ENCODE results near the gene SECTM1. TPM values are rescaled to one million over a fixed set of nuclear protein-coding genes. Genes with fewer than 3 reads are reported as not detected.

Gene SECTM1
- total RNA-seq, 2 experiments from 2014 or later: 18.3 to 18.5 TPM

GRCh38 chr17:82287868-82288801 is 45.4 kb downstream of the SECTM1 start:
- POLR2A ChIA-PET: interaction anchor here (1.3 kb wide), 1 partner anchor 59 kb away, joined by 3 read pairs; the partner anchor contains the start of gene SLC16A3
- Mint-ChIP-seq H3K27me3 (peaks cover 3% of the 10 kb centered on the region), H3K4me1 (peaks cover 25% of the 10 kb centered on the region), H3K9me3 (no peaks in the 10 kb centered on the region), H3K36me3 (ENCODE audit: low read depth) (no peaks in the 10 kb centered on the region), H3K27ac (no peak overlapping the region), H3K4me3 (no peak overlapping the region)
- CTCF ChIA-PET: no interaction called here
- DNase-seq: no peak

- H3K27ac Mint-ChIP-seq: no peak overlapping the region
- peaks cover 24% of the 10 kb centered on the region for H3K4me1 Mint-ChIP-seq
- CTCF ChIA-PET: no interaction called here
- H3K27me3 Mint-ChIP-seq: peaks cover 3% of the 10 kb centered on the region
- no peak overlapping the region for H3K4me3 Mint-ChIP-seq
- no peaks in the 10 kb centered on the region for H3K36me3 Mint-ChIP-seq (ENCODE audit: low read depth)
- POLR2A ChIA-PET: interaction anchor here (1.3 kb wide), 1 partner anchor 58 kb away, joined by 3 read pairs; the partner anchor contains the start of gene SLC16A3
- no peaks in the 10 kb centered on the region for H3K9me3 Mint-ChIP-seq
- DNase-seq: no peak
Observed at GRCh38 chr17:82287013-82287867, 46.3 kb downstream of the SECTM1 start.

DNA sequence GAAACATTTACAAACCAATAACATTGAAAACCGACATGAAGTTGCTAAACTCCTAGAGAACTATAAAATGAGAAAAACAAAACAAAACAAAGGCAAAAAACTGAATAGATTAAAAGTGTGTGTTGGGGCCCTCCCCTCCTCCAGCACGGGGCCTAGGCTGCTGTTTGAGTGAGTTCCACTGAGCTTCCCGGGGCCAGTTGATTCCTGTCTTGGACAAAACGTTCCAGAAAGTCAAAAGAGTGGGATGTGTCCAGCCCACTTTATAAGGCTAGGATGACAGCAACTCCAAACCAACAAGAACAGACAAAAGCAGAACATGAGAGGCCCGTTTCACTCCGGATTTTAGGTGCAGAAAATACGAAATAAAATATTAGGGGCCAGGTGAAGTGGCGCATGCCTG is 48.4 kb downstream of the SECTM1 start:
- Mint-ChIP-seq H3K36me3 (ENCODE audit: low read depth) (no peaks in the 10 kb centered on the region), H3K4me3 (no peak overlapping the region), H3K9me3 (no peaks in the 10 kb centered on the region), H3K27ac (no peak overlapping the region), H3K4me1 (peaks cover 32% of the 10 kb centered on the region), H3K27me3 (peaks cover 3% of the 10 kb centered on the region)
- CTCF ChIA-PET: no interaction called here
- POLR2A ChIA-PET: interaction anchor here (2.0 kb wide), 1 partner anchor 13 kb away, joined by 4 read pairs; no protein-coding TSS in a partner anchor
- DNase-seq: no peak

DNA sequence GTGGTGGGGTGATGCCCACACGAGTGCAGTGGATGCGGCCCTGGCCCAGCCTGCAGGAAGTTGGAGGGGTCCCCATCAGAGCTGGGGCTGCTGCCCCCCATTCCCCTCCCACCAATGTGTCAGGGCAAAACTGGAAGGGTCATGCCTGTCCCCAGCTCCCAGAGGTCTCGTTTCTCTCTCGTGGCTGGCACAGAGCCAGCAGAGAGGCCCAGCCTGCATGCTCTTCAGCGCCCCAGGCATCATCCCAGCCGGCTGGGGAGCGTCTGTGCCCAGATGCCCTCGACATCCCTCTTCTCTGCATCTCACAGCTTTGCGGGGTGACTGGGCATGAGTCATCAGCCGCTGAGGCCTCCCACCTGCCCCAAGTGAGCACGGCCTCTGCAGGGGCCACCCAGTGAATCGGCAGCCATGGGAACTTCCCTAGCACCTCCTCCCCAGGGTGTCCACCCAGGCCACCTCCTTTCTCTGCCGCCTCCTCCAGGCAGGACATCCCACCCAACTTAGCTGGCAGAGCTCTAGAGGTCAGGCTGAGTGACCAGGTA is 50.3 kb downstream of the SECTM1 start:
- peak; percentile 47 for DNase-seq
- Mint-ChIP-seq H3K27ac (no peak overlapping the region), H3K36me3 (ENCODE audit: low read depth) (no peaks in the 10 kb centered on the region), H3K27me3 (peaks cover 3% of the 10 kb centered on the region), H3K4me3 (no peak overlapping the region), H3K4me1 (peaks cover 32% of the 10 kb centered on the region), H3K9me3 (no peaks in the 10 kb centered on the region)
- ChIA-PET CTCF (interaction anchor here (1.4 to 1.5 kb wide), 2 partner anchors 14 to 55 kb away, joined by 4 to 6 read pairs; no protein-coding TSS in a partner anchor), POLR2A (interaction anchor here (0.8 to 2.9 kb wide), 6 partner anchors 9 to 174 kb away, joined by 3 to 36 read pairs (median 6); partner anchors contain the start of gene CSNK1D)

GRCh38 chr17:82282239-82283207 is 51.0 kb downstream of the SECTM1 start:
- H3K9me3 Mint-ChIP-seq: no peaks in the 10 kb centered on the region
- no peaks in the 10 kb centered on the region for H3K36me3 Mint-ChIP-seq (ENCODE audit: low read depth)
- H3K4me1 Mint-ChIP-seq: peaks cover 27% of the 10 kb centered on the region
- H3K27me3 Mint-ChIP-seq: peaks cover 3% of the 10 kb centered on the region
- no peak for DNase-seq
- no peak overlapping the region for H3K27ac Mint-ChIP-seq
- H3K4me3 Mint-ChIP-seq: no peak overlapping the region
- ChIA-PET POLR2A (interaction anchor here (0.8 to 2.9 kb wide), 5 partner anchors 9 to 175 kb away, joined by 3 to 36 read pairs (median 7); partner anchors contain the start of gene CSNK1D), CTCF (interaction anchor here (1.4 to 1.5 kb wide), 2 partner anchors 15 to 56 kb away, joined by 4 to 6 read pairs; no protein-coding TSS in a partner anchor)

- no peak overlapping the region for H3K27ac Mint-ChIP-seq
- no peaks in the 10 kb centered on the region for H3K36me3 Mint-ChIP-seq (ENCODE audit: low read depth)
- peak; percentile 31 for DNase-seq
- POLR2A ChIA-PET: interaction anchor here (1.7 to 2.9 kb wide), 2 partner anchors 9 to 11 kb away, joined by 7 to 36 read pairs; partner anchors contain the start of gene CSNK1D
- peaks cover 5% of the 10 kb centered on the region for H3K27me3 Mint-ChIP-seq
- no peaks in the 10 kb centered on the region for H3K9me3 Mint-ChIP-seq
- CTCF ChIA-PET: no interaction called here
- H3K4me1 Mint-ChIP-seq: peaks cover 27% of the 10 kb centered on the region
- no peak overlapping the region for H3K4me3 Mint-ChIP-seq
Observed at GRCh38 chr17:82281502-82282238, 51.9 kb downstream of the SECTM1 start.

DNA sequence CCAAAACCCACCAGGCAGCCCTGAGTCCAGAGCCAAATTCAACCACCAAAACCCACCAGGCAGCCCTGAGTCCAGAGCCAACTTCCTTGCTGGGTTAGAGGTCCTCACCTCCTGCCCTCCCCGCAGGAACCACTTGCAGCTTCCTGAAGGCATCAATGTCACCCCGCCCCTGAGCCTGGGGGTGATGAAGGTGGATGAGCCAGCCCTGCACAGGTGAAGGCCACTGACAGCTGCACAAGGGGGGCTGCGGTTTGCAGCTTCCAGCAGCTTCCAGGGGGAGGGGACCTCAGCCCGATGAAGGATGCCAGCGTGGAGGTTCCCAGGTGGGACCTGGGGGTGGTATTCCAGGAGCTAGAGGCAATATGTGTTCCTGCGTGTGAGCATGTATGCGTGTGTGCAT is 52.5 kb downstream of the SECTM1 start:
- peak; percentile 32 for DNase-seq
- no peak overlapping the region for H3K4me3 Mint-ChIP-seq
- POLR2A ChIA-PET: interaction anchor here (0.8 to 1.4 kb wide), 2 partner anchors 15 to 17 kb away, joined by 3 read pairs; no protein-coding TSS in a partner anchor

GRCh38 chr17:82280537-82280936 is 53.0 kb downstream of the SECTM1 start:
- Mint-ChIP-seq H3K27me3 (peaks cover 5% of the 10 kb centered on the region), H3K36me3 (ENCODE audit: low read depth) (no peaks in the 10 kb centered on the region), H3K9me3 (no peaks in the 10 kb centered on the region), H3K4me3 (no peak overlapping the region), H3K27ac (no peak overlapping the region), H3K4me1 (peaks cover 27% of the 10 kb centered on the region)
- ChIA-PET POLR2A (interaction anchor here (0.8 to 1.4 kb wide), 2 partner anchors 15 to 18 kb away, joined by 3 read pairs; no protein-coding TSS in a partner anchor), CTCF (interaction anchor here (0.6 kb wide), 1 partner anchor 40 kb away, joined by 3 read pairs; no protein-coding TSS in a partner anchor)
- no peak for DNase-seq

More for the DNA sequence above, 52.5 kb downstream of the SECTM1 start:
- peaks cover 27% of the 10 kb centered on the region for H3K4me1 Mint-ChIP-seq
- H3K27me3 Mint-ChIP-seq: peaks cover 5% of the 10 kb centered on the region
- H3K27ac Mint-ChIP-seq: no peak overlapping the region
- H3K36me3 Mint-ChIP-seq (ENCODE audit: low read depth): no peaks in the 10 kb centered on the region
- CTCF ChIA-PET: no interaction called here
- no peaks in the 10 kb centered on the region for H3K9me3 Mint-ChIP-seq

DNA sequence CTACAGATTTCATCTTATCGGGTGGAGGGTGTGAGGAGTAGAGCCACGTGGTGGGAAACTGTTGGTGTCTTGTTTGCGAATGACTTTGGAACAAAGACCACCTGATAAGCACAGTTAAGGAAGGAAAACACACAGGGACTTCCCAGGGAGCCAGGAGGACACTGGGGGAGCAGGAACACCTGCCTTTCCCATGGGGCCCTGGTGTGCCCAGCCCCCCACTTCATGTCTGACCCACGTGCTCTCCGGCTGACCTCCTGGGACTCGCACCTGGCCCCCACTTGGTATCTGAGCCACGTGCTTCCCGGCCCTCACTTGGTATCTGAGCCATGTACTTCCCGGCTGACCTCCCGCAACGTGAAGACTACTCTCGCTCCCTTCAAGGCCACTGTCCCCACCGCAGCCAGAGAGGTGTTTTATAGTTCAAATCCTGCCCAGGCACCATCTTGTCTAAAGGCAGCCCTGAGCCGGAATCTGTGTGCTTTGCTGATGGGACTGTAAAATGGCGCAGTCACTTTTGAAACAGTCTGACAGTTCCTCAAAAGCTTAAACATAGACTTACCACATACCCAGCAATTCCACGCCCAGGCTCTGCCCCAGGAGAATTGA is 54.7 kb downstream of the SECTM1 start:
- ChIA-PET POLR2A (no interaction called here), CTCF (no interaction called here)
- DNase-seq: no peak
- no peaks in the 10 kb centered on the region for H3K36me3 Mint-ChIP-seq (ENCODE audit: low read depth)
- H3K27ac Mint-ChIP-seq: no peak overlapping the region
- peaks cover 28% of the 10 kb centered on the region for H3K4me1 Mint-ChIP-seq
- H3K4me3 Mint-ChIP-seq: no peak overlapping the region
- H3K9me3 Mint-ChIP-seq: no peaks in the 10 kb centered on the region
- H3K27me3 Mint-ChIP-seq: peaks cover 2% of the 10 kb centered on the region

DNA sequence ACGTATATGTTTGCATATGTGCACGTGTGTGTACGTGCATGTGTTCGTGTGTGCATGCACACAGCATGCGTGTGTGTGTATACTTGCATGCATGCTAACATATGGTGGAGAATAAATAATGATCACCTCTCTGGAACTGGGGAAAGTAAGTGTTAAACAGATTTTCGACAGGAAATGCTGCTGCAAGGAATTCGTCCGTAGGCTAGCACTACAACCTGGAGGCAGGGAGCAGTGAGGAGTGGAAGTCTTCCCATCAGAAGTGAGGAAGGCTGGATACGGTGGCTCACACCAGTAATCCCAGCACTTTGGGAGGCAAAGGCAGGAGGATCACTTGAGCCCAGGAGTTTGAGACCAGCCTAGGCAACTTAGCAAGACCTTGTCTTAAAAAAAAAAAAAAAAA is 55.3 kb downstream of the SECTM1 start:
- no peak overlapping the region for H3K27ac Mint-ChIP-seq
- no peaks in the 10 kb centered on the region for H3K36me3 Mint-ChIP-seq (ENCODE audit: low read depth)
- peaks cover 2% of the 10 kb centered on the region for H3K27me3 Mint-ChIP-seq
- no peak overlapping the region for H3K4me3 Mint-ChIP-seq
- H3K9me3 Mint-ChIP-seq: no peaks in the 10 kb centered on the region
- no peak for DNase-seq
- ChIA-PET CTCF (no interaction called here), POLR2A (no interaction called here)
- H3K4me1 Mint-ChIP-seq: peaks cover 22% of the 10 kb centered on the region

DNA sequence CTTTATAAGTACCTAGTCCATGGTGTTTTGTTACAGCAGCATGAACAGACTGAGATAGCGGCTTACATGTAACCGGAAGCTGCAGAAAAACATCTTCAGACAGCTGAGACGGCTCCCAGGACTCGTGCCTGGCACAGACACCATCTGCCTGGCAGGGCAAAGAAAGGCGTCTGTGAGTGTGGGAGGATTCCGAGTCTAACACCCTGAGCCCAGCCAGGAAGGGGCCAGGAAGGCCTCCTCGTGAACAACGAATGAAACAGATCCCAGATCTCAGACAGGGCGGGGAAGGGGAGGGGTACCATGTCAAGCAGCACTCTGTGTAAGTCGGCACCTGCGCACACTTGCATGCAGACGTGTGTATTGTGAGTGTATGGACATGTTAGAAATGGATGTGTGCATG is 55.7 kb downstream of the SECTM1 start:
- H3K4me1 Mint-ChIP-seq: peaks cover 18% of the 10 kb centered on the region
- no peaks in the 10 kb centered on the region for H3K36me3 Mint-ChIP-seq (ENCODE audit: low read depth)
- peaks cover 2% of the 10 kb centered on the region for H3K27me3 Mint-ChIP-seq
- no peak overlapping the region for H3K4me3 Mint-ChIP-seq
- CTCF ChIA-PET: no interaction called here
- POLR2A ChIA-PET: no interaction called here
- no peaks in the 10 kb centered on the region for H3K9me3 Mint-ChIP-seq
- no peak for DNase-seq
- no peak overlapping the region for H3K27ac Mint-ChIP-seq

Measured in activated CD4-positive, alpha-beta memory T cell treated with anti-CD3 and anti-CD28 coated beads, Interleukin-2, amount 10 ng/mL, durations not matched to agents 7 days and 5 days (primary cell).